Kidney epithelial cell (primary cell): ENCODE results near the gene TMC4. TPM values are rescaled to one million over a fixed set of nuclear protein-coding genes. Genes with fewer than 3 reads are reported as not detected.
A peak's percentile ranks its signal among the peaks of the same experiment; 100 is the strongest.
"Not testable (repeated sequence)": the region's sequence is repeated elsewhere in the genome, so short reads cannot be mapped to it uniquely, and the experiment has no call there.

ENCODE experiments used
- DNase-seq: peaks from one replicate; pipeline ENCODE4 v3.0.0-alpha.2; 2010; ENCODE audit warnings: low read depth
- H3K27me3 ChIP-seq: 2 replicates; pipeline ENCODE4 v1.6.0; 2011; ENCODE audit warnings: low read length; ENCODE audit not compliant: control insufficient read depth, insufficient read depth
- H3K36me3 ChIP-seq: 2 replicates; pipeline ENCODE4 v1.5.1; 2011; ENCODE audit warnings: low read length; ENCODE audit not compliant: control insufficient read depth, insufficient read depth
- H3K4me3 ChIP-seq: 2 replicates; pipeline ENCODE4 v1.5.1; 2011; ENCODE audit warnings: low read depth, mild to moderate bottlenecking, control low read depth, low read length
- total RNA-seq: library from RNA; depleted of rRNA; stranded (reverse); fragments of >200 nt; gene quantifications from 2 replicates; pipeline ENCODE4 v1.2.3, GENCODE V29; 2015
- TF ChIP-seq, protein P1 (sequence below): IDR thresholded peaks from 2 replicates; pipeline ENCODE4 v1.5.1; 2011; ENCODE audit warnings: mild to moderate bottlenecking, moderate library complexity, low read length, control low read depth, inconsistent platforms; ENCODE audit not compliant: insufficient read depth, poor library complexity, severe bottlenecking

Gene TMC4
- total RNA-seq, 1 donor from 2014 or later = 33.9 TPM

DNA sequence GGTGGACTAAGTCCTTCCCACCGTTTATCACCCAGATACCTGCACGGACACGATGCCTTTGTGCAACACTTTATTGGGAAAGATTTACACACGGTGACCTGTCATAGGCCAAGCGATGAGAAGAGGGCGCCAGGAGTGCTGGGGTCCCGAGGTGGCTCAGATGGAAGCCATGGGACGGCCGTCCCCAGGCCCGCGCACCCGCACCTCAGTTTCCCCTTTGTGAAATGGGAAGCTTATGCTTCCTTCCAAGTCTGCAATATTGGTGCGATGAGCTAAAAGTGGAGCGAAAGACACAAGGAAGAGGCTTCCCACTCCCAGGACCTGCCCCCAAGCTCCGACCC, 369 bp upstream of the TMC4 start:
- Histone ChIP-seq H3K36me3 (no peaks in the 10 kb centered on the region), H3K4me3 (no peak overlapping the region), H3K27me3 (peaks cover 2% of the 10 kb centered on the region)
- no peak for DNase-seq
- TF ChIP-seq, protein P1, sequence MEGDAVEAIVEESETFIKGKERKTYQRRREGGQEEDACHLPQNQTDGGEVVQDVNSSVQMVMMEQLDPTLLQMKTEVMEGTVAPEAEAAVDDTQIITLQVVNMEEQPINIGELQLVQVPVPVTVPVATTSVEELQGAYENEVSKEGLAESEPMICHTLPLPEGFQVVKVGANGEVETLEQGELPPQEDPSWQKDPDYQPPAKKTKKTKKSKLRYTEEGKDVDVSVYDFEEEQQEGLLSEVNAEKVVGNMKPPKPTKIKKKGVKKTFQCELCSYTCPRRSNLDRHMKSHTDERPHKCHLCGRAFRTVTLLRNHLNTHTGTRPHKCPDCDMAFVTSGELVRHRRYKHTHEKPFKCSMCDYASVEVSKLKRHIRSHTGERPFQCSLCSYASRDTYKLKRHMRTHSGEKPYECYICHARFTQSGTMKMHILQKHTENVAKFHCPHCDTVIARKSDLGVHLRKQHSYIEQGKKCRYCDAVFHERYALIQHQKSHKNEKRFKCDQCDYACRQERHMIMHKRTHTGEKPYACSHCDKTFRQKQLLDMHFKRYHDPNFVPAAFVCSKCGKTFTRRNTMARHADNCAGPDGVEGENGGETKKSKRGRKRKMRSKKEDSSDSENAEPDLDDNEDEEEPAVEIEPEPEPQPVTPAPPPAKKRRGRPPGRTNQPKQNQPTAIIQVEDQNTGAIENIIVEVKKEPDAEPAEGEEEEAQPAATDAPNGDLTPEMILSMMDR = no peak

DNA sequence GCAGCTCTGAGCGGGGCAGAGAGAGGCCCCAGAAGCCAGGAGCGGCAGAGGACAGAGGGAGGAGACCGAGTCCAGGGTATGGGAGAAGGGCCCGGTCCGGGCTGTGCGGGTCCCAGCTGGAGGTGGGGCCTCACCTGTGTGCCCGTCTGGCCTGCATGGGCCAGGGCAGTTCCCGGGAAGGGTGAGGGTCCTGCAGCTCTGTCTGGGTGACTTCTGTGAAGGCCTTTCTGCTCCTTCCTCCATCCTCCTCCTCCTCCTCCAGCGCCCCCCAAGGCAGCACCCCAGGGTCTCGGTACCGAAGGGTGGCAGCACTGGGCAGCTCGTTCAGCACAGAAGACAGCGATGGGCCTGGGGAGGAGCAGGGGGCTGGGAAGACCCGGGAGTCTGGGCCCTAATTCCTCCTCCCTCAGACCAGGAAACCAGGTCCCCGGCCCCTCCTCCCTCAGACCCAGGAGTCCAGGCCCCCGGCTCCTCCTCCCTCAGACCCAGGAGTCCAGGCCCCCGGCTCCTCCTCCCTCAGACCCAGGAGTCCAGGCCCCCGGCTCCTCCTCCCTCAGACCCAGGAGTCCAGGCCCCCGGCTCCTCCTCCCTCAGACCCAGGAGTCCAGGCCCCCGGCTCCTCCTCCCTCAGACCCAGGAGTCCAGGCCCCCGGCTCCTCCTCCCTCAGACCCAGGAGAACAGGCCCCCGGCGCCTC, 1.1 kb downstream of the TMC4 start:
- not testable (repeated sequence) for DNase-seq, H3K36me3 ChIP-seq, H3K4me3 ChIP-seq, H3K27me3 ChIP-seq

DNA sequence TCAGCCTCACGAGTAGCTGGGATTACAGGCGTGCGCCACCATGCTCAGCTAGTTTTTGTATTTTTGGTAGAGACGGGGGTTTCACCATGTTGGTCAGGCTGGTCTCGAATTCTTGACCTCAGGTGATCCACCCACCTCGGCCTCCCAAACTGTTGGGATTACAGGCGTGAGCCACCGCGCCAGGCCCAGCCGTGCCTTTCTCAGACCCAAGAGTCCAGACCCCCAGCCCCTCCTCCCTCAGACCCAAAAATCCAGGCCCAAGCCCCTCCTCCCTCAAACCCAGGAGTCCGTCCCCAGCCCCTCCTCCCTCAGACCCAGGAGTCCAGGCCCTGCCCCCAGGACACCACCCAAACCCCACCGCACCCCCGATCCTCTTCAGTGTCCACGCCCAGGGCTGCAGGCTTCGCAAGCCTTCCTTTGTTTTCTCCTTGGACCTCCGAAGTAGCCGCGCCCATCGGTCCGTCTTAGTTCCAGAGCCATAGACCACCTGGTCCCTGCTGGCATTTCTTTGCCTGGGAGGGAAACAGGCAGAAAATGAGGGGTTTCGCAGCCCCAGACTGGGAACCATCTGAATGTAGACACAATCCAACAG, 3.7 kb downstream of the TMC4 start:
- DNase-seq = no peak
- TF ChIP-seq, protein P1 = no peak
- H3K27me3 ChIP-seq = peaks cover 6% of the 10 kb centered on the region
- no peak overlapping the region for H3K4me3 ChIP-seq
- H3K36me3 ChIP-seq = no peaks in the 10 kb centered on the region

DNA sequence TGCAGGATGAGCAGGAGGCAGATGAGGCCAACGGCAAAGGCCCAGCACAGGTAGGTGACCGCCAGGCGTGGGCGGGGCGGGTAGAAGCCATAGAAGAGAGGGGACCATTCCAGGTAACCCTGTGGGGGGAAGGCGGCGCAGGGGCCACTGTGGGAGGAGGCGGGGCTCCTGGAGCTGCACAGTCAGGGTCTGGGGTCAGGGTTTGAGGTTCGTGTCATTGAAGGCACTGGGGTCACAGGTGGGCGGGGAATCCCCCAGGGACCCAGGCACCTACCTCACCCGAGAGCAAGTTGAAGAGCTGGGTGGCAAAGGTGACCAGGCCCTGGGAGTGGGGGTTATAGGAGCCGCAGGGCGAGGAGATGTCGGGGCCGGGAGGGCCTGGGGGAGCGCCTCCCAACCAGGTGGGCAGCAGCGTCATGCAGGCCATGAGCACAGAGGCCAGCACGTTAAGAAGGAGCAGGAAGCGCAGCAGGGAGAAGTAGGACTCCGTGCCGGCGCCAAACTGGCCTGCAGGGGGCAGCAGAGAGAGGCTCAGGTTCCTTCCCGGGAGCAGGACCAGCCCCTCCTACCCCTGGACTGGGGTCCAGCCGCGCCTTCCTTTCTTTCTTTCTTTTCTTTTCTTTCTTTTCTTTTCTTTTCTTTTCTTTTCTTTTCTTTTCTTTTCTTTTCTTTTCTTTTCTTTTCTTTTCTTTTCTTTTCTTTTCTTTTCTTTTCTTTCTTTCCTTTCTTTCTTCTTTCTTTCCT, 4.6 kb downstream of the TMC4 start:
- no peaks in the 10 kb centered on the region for H3K36me3 ChIP-seq
- peaks cover 7% of the 10 kb centered on the region for H3K27me3 ChIP-seq
- H3K4me3 ChIP-seq = no peak overlapping the region
- TF ChIP-seq, protein P1 = peak; percentile 94
- DNase-seq = no peak

DNA sequence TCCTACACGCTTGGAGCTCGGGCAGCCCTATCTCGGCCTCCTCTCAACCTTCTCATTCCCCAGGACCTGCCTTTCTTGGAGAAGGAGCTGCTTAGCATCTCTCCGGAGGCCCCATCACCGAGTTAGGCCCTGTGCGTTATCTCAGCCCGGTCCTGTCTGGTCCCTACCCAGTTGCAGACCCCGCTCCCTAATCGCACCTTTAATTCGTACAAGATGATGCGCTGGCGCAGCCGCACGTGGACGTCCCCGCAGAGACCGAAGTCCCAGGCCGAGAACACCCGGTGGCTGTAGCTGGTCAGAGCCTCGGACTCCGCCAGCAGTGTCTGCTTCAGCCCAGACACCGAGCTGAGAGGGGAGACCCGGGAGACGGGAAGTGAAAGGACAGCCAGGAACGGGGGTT, 7.7 kb downstream of the TMC4 start:
- H3K36me3 ChIP-seq = no peaks in the 10 kb centered on the region
- TF ChIP-seq, protein P1 = no peak
- no peak for DNase-seq
- H3K27me3 ChIP-seq = peaks cover 5% of the 10 kb centered on the region
- H3K4me3 ChIP-seq = no peak overlapping the region

DNA sequence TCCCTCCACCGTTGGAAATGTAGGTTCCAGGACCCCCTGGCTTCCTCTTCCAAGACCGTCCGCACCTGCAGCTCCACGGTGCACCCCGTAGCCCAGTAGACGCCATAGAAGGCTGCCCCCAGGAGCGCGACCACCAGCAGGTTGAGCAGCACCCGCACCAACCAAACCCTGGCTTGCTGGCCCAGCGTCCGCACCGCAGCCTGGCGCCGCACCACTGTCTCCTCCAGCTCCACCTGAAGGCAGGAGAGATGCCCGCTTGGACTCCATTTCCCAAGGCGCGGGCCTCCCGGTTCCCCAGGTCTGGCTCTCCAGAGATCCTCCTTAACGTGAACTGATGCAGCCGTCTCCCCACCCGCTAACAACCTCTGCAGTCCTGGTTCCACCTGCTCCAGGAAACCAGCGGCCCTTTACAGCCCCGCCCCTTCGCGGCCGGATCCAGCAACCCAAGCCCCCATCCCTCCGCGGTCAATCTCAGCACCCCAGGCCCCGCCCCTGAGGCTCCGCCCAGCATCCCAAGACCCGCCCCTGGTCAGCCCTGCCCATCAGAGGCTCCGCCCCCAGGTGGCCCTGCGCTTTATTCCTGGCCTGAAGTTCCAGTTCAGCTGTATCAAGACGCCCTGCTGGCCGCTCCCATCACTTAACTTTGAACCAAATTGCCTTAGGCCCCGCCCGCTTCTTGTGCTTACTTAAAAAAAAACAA, 8.4 kb downstream of the TMC4 start:
- H3K4me3 ChIP-seq = no peak overlapping the region
- TF ChIP-seq, protein P1 = no peak
- H3K27me3 ChIP-seq = peaks cover 5% of the 10 kb centered on the region
- DNase-seq = no peak
- H3K36me3 ChIP-seq = no peaks in the 10 kb centered on the region
